ENCODE results near the gene FHIT.

The FHIT gene

DNA sequence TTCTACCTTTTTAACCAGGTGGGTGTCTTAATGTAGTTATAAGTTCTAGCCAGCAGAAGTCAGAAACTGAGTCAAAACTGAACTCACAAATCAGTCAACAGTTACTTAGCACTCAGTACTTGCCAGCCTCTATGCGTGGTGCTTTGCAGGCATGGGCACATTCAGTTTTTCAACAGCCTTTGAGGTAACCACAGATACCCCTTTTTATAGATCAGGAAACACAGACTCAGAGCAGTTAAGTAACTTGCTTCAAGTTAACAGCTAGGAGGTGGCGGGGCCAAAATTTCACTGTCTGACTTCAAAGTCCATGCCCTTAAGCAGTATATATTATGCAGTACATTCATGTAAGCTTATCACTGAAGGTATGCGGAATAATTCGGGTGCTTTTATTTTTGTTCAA, 139.4 kb downstream of the FHIT start:
- no peaks in the 10 kb centered on the region for H3K4me1 ChIP-seq (ENCODE audit: control insufficient read depth in 1 of 2, insufficient read depth in 2 of 2, low read length in 2 of 2)
- no peak overlapping the region for H3K4me3 ChIP-seq (ENCODE audit: low read depth in 1 of 2, low read length in 2 of 2)
- H3K9me3 ChIP-seq (ENCODE audit: control insufficient read depth in 1 of 2, low read length in 2 of 2), result no peaks in the 10 kb centered on the region
- H3K27ac ChIP-seq (ENCODE audit: low read length), result no peak overlapping the region
- no peaks in the 10 kb centered on the region for H3K27me3 ChIP-seq (ENCODE audit: low read depth, low read length)
- H3K36me3 ChIP-seq (ENCODE audit: control insufficient read depth in 1 of 2, insufficient read depth in 2 of 2, low read length in 2 of 2), result no peaks in the 10 kb centered on the region

- Histone ChIP-seq H3K4me1 (ENCODE audit: control insufficient read depth in 1 of 2, insufficient read depth in 2 of 2, low read length in 2 of 2) (no peaks in the 10 kb centered on the region), H3K27ac (ENCODE audit: low read length) (no peak overlapping the region), H3K4me3 (ENCODE audit: low read depth in 1 of 2, low read length in 2 of 2) (no peak overlapping the region), H3K36me3 (ENCODE audit: control insufficient read depth in 1 of 2, insufficient read depth in 2 of 2, low read length in 2 of 2) (no peaks in the 10 kb centered on the region), H3K27me3 (ENCODE audit: low read depth, low read length) (no peaks in the 10 kb centered on the region), H3K9me3 (ENCODE audit: control insufficient read depth in 1 of 2, low read length in 2 of 2) (no peaks in the 10 kb centered on the region)
Observed at GRCh38 chr3:61110576-61110975, 140.7 kb downstream of the FHIT start.

DNA sequence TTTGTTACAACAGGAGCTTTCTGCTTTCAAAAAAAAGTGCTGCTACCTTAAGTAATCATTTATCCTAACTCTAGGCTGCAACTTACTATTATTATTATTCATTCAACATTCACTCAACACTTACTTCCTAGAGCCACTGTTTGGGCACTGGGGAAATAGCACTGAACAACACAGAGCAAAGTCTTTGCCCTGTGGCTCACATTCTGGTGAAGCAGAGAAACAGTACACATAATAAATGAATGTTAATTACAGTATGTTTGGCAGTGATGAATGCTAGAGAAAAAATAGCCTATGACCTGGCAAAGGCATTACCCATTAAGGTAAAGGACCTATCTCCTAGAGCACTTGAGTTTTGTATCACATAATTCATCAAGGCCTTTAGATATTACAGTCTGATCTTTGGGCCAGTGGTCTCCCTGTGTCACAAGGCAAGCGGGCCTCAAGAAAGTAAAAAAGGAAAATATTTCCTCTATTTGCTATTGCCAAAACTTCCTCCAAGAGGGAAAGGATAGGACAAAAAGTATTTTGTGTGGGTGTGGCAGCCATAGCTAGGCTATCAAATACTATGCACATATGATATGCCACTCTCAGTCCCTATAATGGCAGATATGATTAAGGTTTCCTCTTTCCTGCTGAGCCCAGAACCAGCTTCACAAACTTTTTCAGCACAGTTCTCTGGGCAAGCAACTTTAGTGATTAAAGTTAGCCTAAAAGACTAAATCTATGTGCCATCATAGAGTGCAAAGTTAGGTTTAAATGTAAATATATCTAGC, 142.8 kb downstream of the FHIT start:
- no peaks in the 10 kb centered on the region for H3K4me1 ChIP-seq (ENCODE audit: control insufficient read depth in 1 of 2, insufficient read depth in 2 of 2, low read length in 2 of 2)
- H3K27ac ChIP-seq (ENCODE audit: low read length), result no peak overlapping the region
- no peaks in the 10 kb centered on the region for H3K36me3 ChIP-seq (ENCODE audit: control insufficient read depth in 1 of 2, insufficient read depth in 2 of 2, low read length in 2 of 2)
- no peak overlapping the region for H3K4me3 ChIP-seq (ENCODE audit: low read depth in 1 of 2, low read length in 2 of 2)
- H3K27me3 ChIP-seq (ENCODE audit: low read depth, low read length), result no peaks in the 10 kb centered on the region
- H3K9me3 ChIP-seq (ENCODE audit: control insufficient read depth in 1 of 2, low read length in 2 of 2), result no peaks in the 10 kb centered on the region

DNA sequence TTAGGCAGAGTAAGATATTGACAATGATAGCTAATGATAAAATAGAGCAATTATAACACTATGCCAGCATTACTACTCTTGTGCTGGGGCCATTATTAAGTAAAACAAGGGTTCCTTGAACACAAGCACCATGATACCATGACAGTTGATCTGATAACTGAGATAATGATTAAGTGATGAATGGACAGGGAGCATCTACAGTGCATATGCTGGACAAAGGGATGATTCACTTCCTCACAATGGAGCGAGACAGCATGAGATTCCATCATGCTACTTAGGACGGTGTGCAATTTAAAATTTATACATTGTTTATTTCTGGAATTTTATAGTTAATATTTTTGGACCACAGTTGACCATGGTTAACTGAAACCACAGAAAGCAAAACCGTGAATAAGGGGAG, 156.6 kb downstream of the FHIT start:
- no peaks in the 10 kb centered on the region for H3K27me3 ChIP-seq (ENCODE audit: low read depth, low read length)
- no peaks in the 10 kb centered on the region for H3K36me3 ChIP-seq (ENCODE audit: control insufficient read depth in 1 of 2, insufficient read depth in 2 of 2, low read length in 2 of 2)
- H3K4me1 ChIP-seq (ENCODE audit: control insufficient read depth in 1 of 2, insufficient read depth in 2 of 2, low read length in 2 of 2), result no peaks in the 10 kb centered on the region
- H3K9me3 ChIP-seq (ENCODE audit: control insufficient read depth in 1 of 2, low read length in 2 of 2), result no peaks in the 10 kb centered on the region
- no peak overlapping the region for H3K27ac ChIP-seq (ENCODE audit: low read length)
- H3K4me3 ChIP-seq (ENCODE audit: low read depth in 1 of 2, low read length in 2 of 2), result no peak overlapping the region

DNA sequence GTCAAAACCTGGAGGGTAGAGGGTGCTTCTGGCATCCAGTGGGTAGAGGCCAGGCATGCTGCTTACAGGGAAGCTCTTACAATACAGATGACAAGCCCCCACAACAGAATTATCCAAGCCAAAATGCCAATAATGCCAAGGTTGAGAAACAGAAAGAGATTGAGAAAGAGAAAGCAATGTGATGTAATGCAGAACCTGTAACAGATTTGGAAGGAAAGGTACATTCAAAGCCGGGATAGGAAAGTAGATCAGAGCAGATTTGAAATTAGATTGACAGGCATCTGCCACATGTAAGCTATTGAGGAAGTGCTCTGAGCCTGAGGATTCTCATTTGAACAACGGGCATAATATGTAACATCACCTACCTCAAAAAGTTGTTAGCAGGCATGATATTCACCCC, 157.9 kb downstream of the FHIT start:
- Histone ChIP-seq H3K27me3 (ENCODE audit: low read depth, low read length) (no peaks in the 10 kb centered on the region), H3K4me1 (ENCODE audit: control insufficient read depth in 1 of 2, insufficient read depth in 2 of 2, low read length in 2 of 2) (no peaks in the 10 kb centered on the region), H3K36me3 (ENCODE audit: control insufficient read depth in 1 of 2, insufficient read depth in 2 of 2, low read length in 2 of 2) (no peaks in the 10 kb centered on the region), H3K9me3 (ENCODE audit: control insufficient read depth in 1 of 2, low read length in 2 of 2) (no peaks in the 10 kb centered on the region), H3K27ac (ENCODE audit: low read length) (no peak overlapping the region), H3K4me3 (ENCODE audit: low read depth in 1 of 2, low read length in 2 of 2) (no peak overlapping the region)

- Histone ChIP-seq H3K9me3 (ENCODE audit: control insufficient read depth in 1 of 2, low read length in 2 of 2) (no peaks in the 10 kb centered on the region), H3K27me3 (ENCODE audit: low read depth, low read length) (no peaks in the 10 kb centered on the region), H3K36me3 (ENCODE audit: control insufficient read depth in 1 of 2, insufficient read depth in 2 of 2, low read length in 2 of 2) (no peaks in the 10 kb centered on the region), H3K4me1 (ENCODE audit: control insufficient read depth in 1 of 2, insufficient read depth in 2 of 2, low read length in 2 of 2) (no peaks in the 10 kb centered on the region), H3K4me3 (ENCODE audit: low read depth in 1 of 2, low read length in 2 of 2) (no peak overlapping the region), H3K27ac (ENCODE audit: low read length) (no peak overlapping the region)
Observed at GRCh38 chr3:61092870-61093269, 158.4 kb downstream of the FHIT start.

DNA sequence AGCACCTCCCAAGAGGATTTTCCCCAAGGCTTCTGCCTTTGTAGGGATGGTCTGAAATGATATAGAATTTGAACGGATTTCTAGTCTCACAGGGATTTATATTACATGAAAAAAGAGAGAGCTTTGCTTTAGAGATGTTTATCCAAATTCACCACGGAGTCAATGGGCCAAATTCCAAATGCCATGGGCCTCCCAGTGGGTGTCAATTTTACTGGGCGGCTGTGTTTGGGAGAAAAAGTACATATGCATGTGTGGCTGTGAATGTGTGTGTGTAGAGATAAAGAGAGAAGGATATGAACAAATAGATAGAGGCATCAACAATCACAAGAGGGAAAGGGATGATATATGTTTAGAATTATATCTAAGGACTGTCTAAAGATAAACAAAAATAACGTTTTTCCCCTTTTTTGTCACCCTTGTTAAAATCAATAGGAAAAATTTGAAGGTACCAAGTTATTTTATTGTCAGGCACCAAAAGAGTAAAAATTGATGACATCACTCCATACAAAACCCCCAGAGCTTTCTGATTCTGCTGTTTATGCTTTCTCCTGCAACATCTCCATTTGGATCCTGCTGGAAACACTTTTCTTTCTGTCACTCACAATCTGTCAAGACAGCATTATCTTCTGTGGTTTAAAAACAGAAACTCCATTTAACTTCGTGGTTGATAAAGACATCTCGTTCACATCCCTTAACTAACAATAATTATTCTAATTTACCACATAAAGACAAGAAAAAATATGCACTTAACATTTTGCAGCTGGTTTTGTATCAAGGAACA, 160.7 kb downstream of the FHIT start:
- Histone ChIP-seq H3K27ac (ENCODE audit: low read length) (no peak overlapping the region), H3K9me3 (ENCODE audit: control insufficient read depth in 1 of 2, low read length in 2 of 2) (no peaks in the 10 kb centered on the region), H3K27me3 (ENCODE audit: low read depth, low read length) (no peaks in the 10 kb centered on the region), H3K4me1 (ENCODE audit: control insufficient read depth in 1 of 2, insufficient read depth in 2 of 2, low read length in 2 of 2) (no peaks in the 10 kb centered on the region), H3K36me3 (ENCODE audit: control insufficient read depth in 1 of 2, insufficient read depth in 2 of 2, low read length in 2 of 2) (no peaks in the 10 kb centered on the region), H3K4me3 (ENCODE audit: low read depth in 1 of 2, low read length in 2 of 2) (no peak overlapping the region)

- H3K27me3 ChIP-seq (ENCODE audit: low read depth, low read length), result no peaks in the 10 kb centered on the region
- no peaks in the 10 kb centered on the region for H3K4me1 ChIP-seq (ENCODE audit: control insufficient read depth in 1 of 2, insufficient read depth in 2 of 2, low read length in 2 of 2)
- no peak overlapping the region for H3K4me3 ChIP-seq (ENCODE audit: low read depth in 1 of 2, low read length in 2 of 2)
- no peaks in the 10 kb centered on the region for H3K36me3 ChIP-seq (ENCODE audit: control insufficient read depth in 1 of 2, insufficient read depth in 2 of 2, low read length in 2 of 2)
- H3K27ac ChIP-seq (ENCODE audit: low read length), result no peak overlapping the region
- H3K9me3 ChIP-seq (ENCODE audit: control insufficient read depth in 1 of 2, low read length in 2 of 2), result peaks cover 0 to 3% of the 10 kb centered on the region in 2 donors
Observed at GRCh38 chr3:61087465-61087864, 163.8 kb downstream of the FHIT start.

DNA sequence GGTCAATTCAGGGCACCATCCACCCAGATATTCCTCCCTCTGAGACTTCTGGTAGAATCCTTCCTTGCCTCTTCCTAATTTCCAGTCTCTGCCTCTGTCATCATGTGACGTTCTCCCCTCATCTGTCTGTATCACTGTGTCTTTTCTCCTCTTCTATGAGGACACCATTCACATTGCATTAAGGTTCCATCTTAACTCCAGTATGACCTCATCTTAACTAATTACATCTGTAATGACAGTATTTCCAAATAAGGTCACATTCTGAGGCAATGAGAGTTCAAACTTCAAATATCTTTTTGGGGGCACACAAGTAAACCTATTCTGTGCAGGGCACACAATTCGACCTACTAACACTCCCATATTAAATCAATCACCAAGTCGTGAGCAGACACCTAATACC, 169.7 kb downstream of the FHIT start:
- H3K9me3 ChIP-seq (ENCODE audit: control insufficient read depth in 1 of 2, low read length in 2 of 2), result peaks cover 0 to 4% of the 10 kb centered on the region in 2 donors
- no peaks in the 10 kb centered on the region for H3K27me3 ChIP-seq (ENCODE audit: low read depth, low read length)
- no peaks in the 10 kb centered on the region for H3K4me1 ChIP-seq (ENCODE audit: control insufficient read depth in 1 of 2, insufficient read depth in 2 of 2, low read length in 2 of 2)
- no peaks in the 10 kb centered on the region for H3K36me3 ChIP-seq (ENCODE audit: control insufficient read depth in 1 of 2, insufficient read depth in 2 of 2, low read length in 2 of 2)
- H3K4me3 ChIP-seq (ENCODE audit: low read depth in 1 of 2, low read length in 2 of 2), result no peak overlapping the region
- no peak overlapping the region for H3K27ac ChIP-seq (ENCODE audit: low read length)

GRCh38 chr3:61080737-61081445, 170.4 kb downstream of the FHIT start:
- H3K36me3 ChIP-seq (ENCODE audit: control insufficient read depth in 1 of 2, insufficient read depth in 2 of 2, low read length in 2 of 2), result no peaks in the 10 kb centered on the region
- H3K4me3 ChIP-seq (ENCODE audit: low read depth in 1 of 2, low read length in 2 of 2), result no peak overlapping the region
- H3K27ac ChIP-seq (ENCODE audit: low read length), result no peak overlapping the region
- H3K27me3 ChIP-seq (ENCODE audit: low read depth, low read length), result no peaks in the 10 kb centered on the region
- no peaks in the 10 kb centered on the region for H3K4me1 ChIP-seq (ENCODE audit: control insufficient read depth in 1 of 2, insufficient read depth in 2 of 2, low read length in 2 of 2)
- H3K9me3 ChIP-seq (ENCODE audit: control insufficient read depth in 1 of 2, low read length in 2 of 2), result peaks cover 0 to 4% of the 10 kb centered on the region in 2 donors

DNA sequence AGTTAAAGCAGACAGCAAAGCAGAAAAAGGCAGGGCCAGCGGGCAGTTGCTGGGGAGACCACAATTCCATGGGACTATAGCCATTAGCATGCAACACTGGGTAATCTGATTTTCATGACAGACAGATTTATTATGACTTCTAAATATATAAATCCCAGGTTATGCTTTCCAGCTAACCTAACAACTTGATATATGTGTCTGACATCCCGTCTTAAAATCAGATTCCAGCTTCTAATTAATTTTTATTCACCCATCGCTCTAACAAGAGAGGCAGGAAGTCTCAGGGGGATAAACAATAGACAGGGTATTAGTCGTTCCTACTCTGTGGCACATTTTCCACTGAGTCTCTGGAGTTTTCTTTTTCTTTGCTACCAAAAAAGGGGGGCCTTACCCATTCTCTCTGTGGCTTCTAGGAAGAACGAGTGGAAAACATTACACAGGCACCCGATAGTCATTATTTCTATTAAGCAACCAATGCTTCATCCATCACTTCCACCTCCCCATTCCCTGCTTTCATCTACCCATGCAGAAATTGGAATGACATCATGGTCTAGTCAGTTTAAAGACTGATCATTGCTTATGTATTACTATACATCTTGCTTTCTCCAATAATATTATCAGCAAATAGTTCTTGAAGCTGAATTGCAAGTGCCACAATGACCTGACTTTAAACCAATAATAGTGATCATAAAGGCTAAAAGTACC, 173.1 kb downstream of the FHIT start:
- H3K9me3 ChIP-seq (ENCODE audit: control insufficient read depth in 1 of 2, low read length in 2 of 2), result peaks cover 0 to 4% of the 10 kb centered on the region in 2 donors
- no peaks in the 10 kb centered on the region for H3K27me3 ChIP-seq (ENCODE audit: low read depth, low read length)

More for the DNA sequence above, 173.1 kb downstream of the FHIT start:
- Histone ChIP-seq H3K36me3 (ENCODE audit: control insufficient read depth in 1 of 2, insufficient read depth in 2 of 2, low read length in 2 of 2) (no peaks in the 10 kb centered on the region), H3K4me3 (ENCODE audit: low read depth in 1 of 2, low read length in 2 of 2) (no peak overlapping the region), H3K4me1 (ENCODE audit: control insufficient read depth in 1 of 2, insufficient read depth in 2 of 2, low read length in 2 of 2) (no peaks in the 10 kb centered on the region), H3K27ac (ENCODE audit: low read length) (no peak overlapping the region)
